GM12891 (cell line): ENCODE results near the gene GM2A.

Experiments used
- DNase-seq: peaks from one replicate; pipeline ENCODE4 v3.0.0; 2011; ENCODE audit warnings: low spot score; ENCODE audit not compliant: insufficient read length
- FAIRE-seq: peaks from 2 replicates; lab custom pipeline; 2011; peaks lifted over from hg19 to GRCh38; lab: Jason Lieb, UNC
- PAX5 ChIP-seq: IDR thresholded peaks from 2 replicates; pipeline ENCODE4 v1.6.1; 2011; ENCODE audit warnings: low read length, moderate library complexity, mild to moderate bottlenecking; ENCODE audit not compliant: insufficient read depth, severe bottlenecking
- POLR2A ChIP-seq: IDR thresholded peaks from 2 replicates; pipeline ENCODE4 v1.6.1; 2011; ENCODE audit warnings: low read depth, low read length, control low read depth
- POLR2AphosphoS5 ChIP-seq: IDR thresholded peaks from 2 replicates; pipeline ENCODE4 v1.6.1; 2011; ENCODE audit warnings: low read depth, low read length, control low read depth
- POU2F2 ChIP-seq: IDR thresholded peaks from 2 replicates; pipeline ENCODE4 v1.6.1; 2011; ENCODE audit warnings: low read depth, mild to moderate bottlenecking, control low read depth, low read length, moderate library complexity
- SPI1 ChIP-seq: IDR thresholded peaks from 2 replicates; pipeline ENCODE4 v1.6.1; 2011; ENCODE audit warnings: low read depth, low read length, control low read depth
- TAF1 ChIP-seq: IDR thresholded peaks from 2 replicates; pipeline ENCODE4 v1.6.1; 2011; ENCODE audit warnings: low read depth, low read length, control low read depth

The GM2A gene

DNA sequence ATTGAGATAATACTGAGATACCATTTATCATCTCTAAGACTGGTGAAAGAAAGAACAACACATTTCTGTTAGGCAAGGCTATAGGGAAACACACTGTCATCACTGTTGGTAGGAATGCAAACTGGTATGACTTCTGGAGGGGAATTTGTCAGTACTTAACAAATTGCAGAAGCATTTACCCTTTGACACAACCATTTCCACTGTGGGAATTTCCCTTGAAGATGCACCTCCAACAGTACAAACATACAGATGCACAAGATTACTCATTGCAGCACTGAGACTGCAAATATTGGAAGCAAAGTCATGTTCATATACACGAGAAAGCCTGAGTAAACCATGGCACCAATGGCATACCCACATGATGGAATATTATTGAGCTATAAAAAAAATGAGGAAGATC, 17.6 kb downstream of the GM2A start:
- TF ChIP-seq SPI1 (peak; percentile 34; the same call in 1 of the 2 replicates), POLR2AphosphoS5 (no peak)
- FAIRE-seq (peak; percentile 97), DNase-seq (no peak)

DNA sequence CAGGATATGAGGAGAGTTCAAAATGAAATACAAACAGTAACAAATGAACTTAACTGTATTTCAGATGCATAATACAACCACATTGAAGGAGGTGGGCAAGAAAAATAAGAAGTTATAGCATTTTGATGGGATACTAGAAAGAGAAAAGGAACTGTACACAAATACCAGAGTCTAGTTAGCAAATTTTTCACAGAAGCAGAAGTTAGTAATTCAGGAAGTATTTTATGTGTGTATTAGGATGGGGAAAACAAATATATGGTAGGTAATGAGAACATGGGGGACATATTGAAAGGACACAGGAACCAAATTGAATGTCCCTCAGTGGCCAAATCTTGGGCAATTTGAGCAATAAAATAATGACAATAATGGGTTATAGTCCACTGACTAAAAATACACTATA, 18.4 kb downstream of the GM2A start:
- FAIRE-seq (peak; percentile 48), DNase-seq (no peak)
- no peak for TF ChIP-seq POLR2A
- TF ChIP-seq PAX5: no peak
- TF ChIP-seq POU2F2: no peak
- TF ChIP-seq TAF1: no peak
- TF ChIP-seq POLR2AphosphoS5: no peak
- TF ChIP-seq SPI1: no peak

DNA sequence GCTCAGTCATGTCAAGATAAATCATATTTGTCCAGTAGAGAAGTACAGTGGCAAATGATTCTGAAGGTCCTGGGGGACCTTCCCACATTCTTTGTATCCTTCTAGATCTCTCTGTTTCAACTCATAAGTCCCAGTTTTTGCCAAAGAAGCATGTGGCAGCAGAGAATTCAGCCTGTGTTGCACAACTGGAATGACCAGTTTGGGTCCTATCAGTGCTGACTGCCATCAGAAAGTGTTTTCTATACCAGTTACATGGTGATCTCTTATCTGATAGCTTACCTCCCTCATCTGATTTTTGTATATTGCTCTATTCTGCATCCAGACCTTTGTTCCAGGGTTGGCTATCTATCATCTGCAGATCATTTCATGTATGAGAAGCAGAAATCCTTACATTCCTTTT, 21.7 kb downstream of the GM2A start:
- DNase-seq (no peak), FAIRE-seq (no peak)
- TF ChIP-seq TAF1: no peak
- no peak for TF ChIP-seq POLR2A
- no peak for TF ChIP-seq PAX5
- TF ChIP-seq POU2F2: no peak
- TF ChIP-seq SPI1: no peak
- TF ChIP-seq POLR2AphosphoS5: no peak

DNA sequence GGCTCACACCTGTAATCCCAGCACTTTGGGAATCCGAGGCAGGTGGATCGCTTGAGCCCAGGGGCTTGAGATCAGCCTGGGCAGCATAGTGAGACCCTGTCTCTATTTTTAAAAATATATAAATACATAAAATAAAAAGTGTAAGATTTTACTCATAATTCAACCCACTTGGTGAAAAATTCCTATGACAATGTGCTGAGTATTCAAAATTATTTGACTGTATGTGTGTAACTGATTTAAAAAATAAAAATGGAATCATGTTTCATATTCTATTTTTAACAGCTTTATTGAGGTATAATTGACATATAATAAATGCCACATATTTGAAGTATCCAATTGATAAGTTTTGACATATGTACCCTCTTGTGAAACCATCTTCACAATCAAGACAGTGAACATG, 22.8 kb downstream of the GM2A start:
- DNase-seq: no peak
- TF ChIP-seq POLR2A (no peak), SPI1 (no peak), PAX5 (no peak), TAF1 (no peak), POU2F2 (no peak), POLR2AphosphoS5 (no peak)
- FAIRE-seq: no peak

DNA sequence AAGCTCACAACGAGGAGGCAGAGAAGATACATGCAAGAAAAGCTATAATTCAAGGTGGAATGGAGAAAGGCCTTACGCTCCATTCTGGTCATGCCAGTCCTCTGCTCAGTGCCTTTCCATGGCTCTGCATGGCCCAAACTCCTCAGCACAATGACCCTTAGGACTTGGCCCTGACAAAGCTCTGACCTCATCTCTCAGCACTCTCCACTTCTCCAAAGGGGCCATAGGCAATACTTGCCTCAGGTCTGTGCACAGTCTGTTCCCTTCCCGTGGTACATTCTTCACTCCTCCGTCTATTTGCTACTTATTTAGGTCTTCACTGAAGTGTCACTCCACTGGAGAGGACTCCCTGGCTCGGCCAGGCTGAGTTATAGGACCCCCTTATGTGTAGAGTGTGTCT, 25.9 kb downstream of the GM2A start:
- no peak for FAIRE-seq
- no peak for DNase-seq
- TF ChIP-seq POU2F2 (no peak), POLR2A (no peak), SPI1 (no peak), PAX5 (no peak), TAF1 (no peak), POLR2AphosphoS5 (no peak)

DNA sequence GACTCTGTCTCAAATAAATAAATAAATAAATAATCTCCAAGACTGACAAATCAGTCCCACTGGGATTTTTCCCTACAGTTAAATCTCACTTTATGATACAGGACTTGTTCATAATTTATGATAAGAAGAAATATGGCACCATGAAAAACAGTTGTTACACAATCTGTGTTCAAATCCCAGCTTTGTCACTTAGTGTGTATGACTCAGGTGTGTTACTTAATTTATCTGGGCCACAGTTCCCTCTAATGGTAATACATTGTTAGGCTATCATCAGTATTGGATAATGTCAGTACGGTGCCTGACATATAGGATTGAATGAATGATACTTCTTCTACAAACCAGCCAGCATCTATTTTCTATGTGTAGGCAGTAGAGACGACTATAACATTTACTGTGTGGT, 27.5 kb downstream of the GM2A start:
- TF ChIP-seq POLR2A (no peak), TAF1 (no peak), POU2F2 (no peak), PAX5 (no peak), SPI1 (no peak), POLR2AphosphoS5 (no peak)
- DNase-seq (no peak), FAIRE-seq (no peak)

DNA sequence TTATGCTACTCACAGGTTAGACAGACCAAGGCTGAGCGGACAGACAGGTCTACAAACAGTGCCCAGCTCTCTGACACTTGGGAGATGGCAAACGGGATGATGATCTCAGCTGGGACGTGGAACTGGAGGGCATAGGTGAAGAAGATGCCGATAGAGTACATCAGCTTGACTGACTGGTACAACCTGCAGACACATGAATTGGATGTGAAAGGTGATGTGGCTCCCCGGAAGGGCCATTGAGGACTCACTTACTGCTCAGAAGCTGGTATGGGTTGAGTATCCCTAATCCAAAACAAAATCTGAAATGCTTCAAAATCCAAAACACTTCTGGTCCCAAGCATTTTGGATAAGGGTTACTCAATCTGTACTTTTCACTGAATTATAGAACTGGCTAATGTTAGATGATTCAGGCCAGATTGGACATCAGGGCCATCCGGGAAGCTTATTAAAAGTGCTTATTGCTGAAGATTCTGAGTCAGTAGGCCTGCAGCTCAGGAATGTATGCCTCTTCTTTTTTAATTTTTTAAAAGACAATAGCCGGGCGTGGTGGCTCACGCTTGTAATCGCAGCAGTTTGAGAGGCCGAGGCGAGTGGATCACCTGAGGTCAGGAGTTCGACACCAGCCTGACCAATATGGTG, 28.1 kb downstream of the GM2A start:
- FAIRE-seq: no peak
- TF ChIP-seq SPI1 (no peak), POLR2AphosphoS5 (no peak), POU2F2 (no peak), TAF1 (no peak)
- no peak for DNase-seq

DNA sequence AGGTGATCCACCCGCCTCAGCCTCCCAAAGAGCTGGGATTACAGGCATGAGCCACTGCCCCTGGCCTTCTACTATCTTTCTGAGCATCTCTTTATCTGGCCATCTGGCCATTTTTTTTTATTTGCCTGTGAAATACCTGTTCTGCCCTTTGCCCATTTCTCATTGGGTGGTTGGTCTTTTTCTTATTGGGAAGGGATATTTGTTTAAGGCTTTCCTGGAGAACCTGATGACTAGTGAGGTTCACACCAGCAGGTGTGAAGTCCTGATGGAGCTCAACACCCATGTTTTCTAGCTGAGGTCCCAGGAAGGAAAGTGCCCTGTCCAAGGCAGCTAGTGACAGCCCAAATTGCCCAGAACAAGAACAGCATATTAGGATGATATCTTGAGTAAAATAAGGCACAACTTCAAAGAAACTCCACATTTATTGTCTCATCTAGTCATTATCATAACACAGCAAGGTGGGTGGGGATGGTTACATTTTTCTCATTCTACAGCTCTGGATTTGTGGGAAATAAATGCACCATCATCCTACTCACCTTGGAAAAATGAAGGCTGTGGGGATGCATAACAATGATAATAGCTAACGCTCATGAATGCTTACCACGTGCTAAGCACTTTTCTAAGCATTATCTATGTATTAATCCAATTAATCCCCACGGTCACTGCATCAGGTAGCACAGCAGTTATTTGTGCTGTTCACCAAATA, 30.3 kb downstream of the GM2A start:
- DNase-seq (no peak), FAIRE-seq (no peak)
- TF ChIP-seq TAF1 (no peak), PAX5 (no peak), SPI1 (no peak), POLR2AphosphoS5 (no peak), POLR2A (no peak), POU2F2 (no peak)

DNA sequence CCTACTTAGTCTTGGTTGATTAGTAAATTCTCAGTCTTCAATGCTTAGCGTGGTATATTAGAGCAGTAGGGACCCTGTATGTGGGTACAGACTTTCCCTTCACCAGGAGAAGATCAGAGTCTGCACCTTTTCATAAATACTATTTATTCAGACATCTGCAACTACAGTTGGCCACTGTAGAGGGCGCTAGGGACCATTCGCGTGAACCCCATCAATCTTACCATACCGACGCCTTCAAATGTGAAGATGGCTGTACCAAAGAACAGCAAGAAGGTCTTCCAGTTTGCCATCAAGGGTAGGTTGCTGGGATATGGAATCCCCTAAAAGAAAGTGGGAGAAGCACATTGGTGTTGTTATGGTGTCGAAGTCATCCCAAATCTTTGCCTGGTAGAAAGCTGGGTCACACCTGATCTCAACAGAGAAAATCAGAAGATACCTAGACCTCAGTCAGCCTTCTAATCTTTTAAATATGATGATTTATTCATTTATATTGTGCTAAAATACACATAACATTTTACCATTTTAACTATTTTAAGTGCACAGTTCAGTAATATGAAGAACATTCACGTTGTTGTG, 31.5 kb downstream of the GM2A start:
- TF ChIP-seq SPI1: no peak
- TF ChIP-seq PAX5: no peak
- no peak for DNase-seq
- FAIRE-seq: peak; percentile 20

DNA sequence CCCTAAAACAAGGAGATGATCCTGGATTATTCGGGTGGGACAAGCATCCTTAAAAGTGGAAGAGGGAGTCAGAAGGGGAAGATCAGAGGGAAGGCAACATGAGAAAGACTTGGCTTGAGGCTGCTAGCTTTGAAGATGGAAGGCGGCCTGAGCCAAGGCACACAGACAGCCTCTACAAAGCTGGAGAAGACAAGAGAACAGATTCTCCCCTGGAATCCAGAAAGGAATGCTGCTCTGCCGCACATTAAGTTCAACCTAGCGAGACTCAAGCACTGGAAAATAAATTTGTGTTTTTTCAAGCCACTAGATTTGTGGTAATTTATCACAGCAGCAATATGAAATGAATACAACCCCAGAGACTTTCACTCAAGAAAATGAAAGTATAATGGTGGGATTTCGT, 32.7 kb downstream of the GM2A start:
- TF ChIP-seq POLR2AphosphoS5 (no peak), POU2F2 (no peak), SPI1 (no peak), PAX5 (no peak), TAF1 (no peak), POLR2A (no peak)
- DNase-seq (no peak), FAIRE-seq (no peak)
